Measurements from ENCODE around the gene USP11. TPM values are rescaled to one million over a fixed set of nuclear protein-coding genes. Genes with fewer than 3 reads are reported as not detected.

USP11 gene
- total and polyA plus RNA-seq, 2 of the 4 experiments (the other 2 are of a cell fraction) = 33.5 to 59.7 TPM

GRCh38 chrX:47210661-47211425 lies 22.0 kb upstream of the USP11 start:
- ChIA-PET CTCF (no interaction called here), POLR2A (ENCODE audit: unreplicated experiment) (no interaction called here)
- no TSS peak for BruUV-seq (replicated peaks)
- WGBS, 2 experiments (ENCODE audit: extremely low coverage in 2 of 2, insufficient read length in 1 of 2) = no CpG with 5 or more reads among the region's 15 CpGs
- Histone ChIP-seq H2BK15ac (ENCODE audit: low read depth, low read length) (no peak overlapping the region), H3K56ac (ENCODE audit: extremely low read depth, insufficient read depth, low read length) (no peak overlapping the region), H3K4ac (ENCODE audit: low read depth, low read length) (no peak overlapping the region), H3K9me1 (ENCODE audit: insufficient read depth, low read length) (no peaks in the 10 kb centered on the region; the same call in 1 of the 2 replicates), H4K91ac (ENCODE audit: insufficient read depth, low read depth, low read length) (no peak overlapping the region), H2AK5ac (ENCODE audit: low read depth, low read length) (no peak overlapping the region), H3K18ac (ENCODE audit: low read depth, low read length) (no peak overlapping the region), H3K4me1 (ENCODE audit: control insufficient read depth, insufficient read depth, low read length) (no peaks in the 10 kb centered on the region), H3K9me3 (ENCODE audit: control insufficient read depth, insufficient read depth, low read length) (no peaks in the 10 kb centered on the region), H3K9ac (ENCODE audit: low read depth, low read length) (no peak overlapping the region), H3K14ac (replicated peaks; ENCODE audit: low read depth, low read length) (no peak overlapping the region), H3K27ac (ENCODE audit: insufficient read depth, low read length) (no peak overlapping the region), H3K27me3 (ENCODE audit: control insufficient read depth, insufficient read depth, low read length) (no peaks in the 10 kb centered on the region; the same call in 1 of the 2 replicates), H2AFZ (replicated peaks; ENCODE audit: low read length, poor library complexity) (no peak overlapping the region), H2BK5ac (ENCODE audit: low read depth, low read length, poor library complexity, severe bottlenecking) (no peak overlapping the region), H3K79me1 (ENCODE audit: low read depth in 1 of 2, low read length in 2 of 2) (peaks cover 0 to 25% of the 10 kb centered on the region in 2 experiments; a peak in 3 of 4 replicates), H4K20me1 (ENCODE audit: insufficient read depth, low read length) (peaks cover 60% of the 10 kb centered on the region), H4K5ac (ENCODE audit: low read depth, low read length) (no peak overlapping the region), H3K23ac (ENCODE audit: low read depth, low read length) (no peak overlapping the region), H3K36me3 (ENCODE audit: control insufficient read depth, insufficient read depth, low read length) (peaks cover 79% of the 10 kb centered on the region), H3K4me2 (ENCODE audit: low read depth, low read length) (no peak overlapping the region), H2AK9ac (replicated peaks; ENCODE audit: low read depth, low read length, poor library complexity) (no peak overlapping the region), H3K4me3 (ENCODE audit: insufficient read depth, low read depth, low read length) (no peak overlapping the region), H2BK20ac (ENCODE audit: low read depth, low read length) (no peak overlapping the region), H4K8ac (ENCODE audit: low read depth in 2 of 2, low read length in 2 of 2) (no peak overlapping the region), H2BK120ac (ENCODE audit: low read depth, low read length) (no peak overlapping the region)
- DNase-seq (no peak), ATAC-seq (ENCODE audit: low read depth) (no peak)
- intact Hi-C loops (cut with micrococcal nuclease) = no loop called here
- in situ Hi-C loops (cut with MboI; ENCODE audit: low sequenced_read_pairs) = loop anchor here (25.0 kb wide), 1 partner anchor 426 kb away; the partner anchor contains the start of gene CFP
- TF ChIP-seq RFX5 (IDR thresholded peaks at IDR 0.05; ENCODE audit: low read depth, low read length) = no peak
- no peak for TF ChIP-seq FOS (IDR thresholded peaks at IDR 0.05; ENCODE audit: low read depth, low read length)
- no peak for TF ChIP-seq MXI1 (IDR thresholded peaks at IDR 0.05; ENCODE audit: borderline replicate concordance, low read depth, low read length)
- TF ChIP-seq POLR2A (IDR thresholded peaks at IDR 0.05; ENCODE audit: low read depth, low read length) = no peak
- no peak for TF ChIP-seq ELK1 (IDR thresholded peaks at IDR 0.05; ENCODE audit: borderline replicate concordance, low read depth, low read length)
- no peak for TF ChIP-seq SMC3 (IDR thresholded peaks at IDR 0.05; ENCODE audit: low read depth, low read length)
- no peak for TF ChIP-seq RCOR1 (IDR thresholded peaks at IDR 0.05; ENCODE audit: insufficient replicate concordance, low read length)
- TF ChIP-seq CTCF (conservative IDR thresholded peaks at IDR 0.05; ENCODE audit: low read depth, low read length) = no peak
- no peak for TF ChIP-seq USF2 (IDR thresholded peaks at IDR 0.05; ENCODE audit: low read depth, low read length)
- TF ChIP-seq RAD21 (IDR thresholded peaks at IDR 0.05; ENCODE audit: low read length) = no peak
- TF ChIP-seq CHD1 (IDR thresholded peaks at IDR 0.05; ENCODE audit: low read depth, low read length) = no peak
- no peak for TF ChIP-seq MAZ (IDR thresholded peaks at IDR 0.05; ENCODE audit: borderline replicate concordance, low read depth, low read length)
- TF ChIP-seq MAFK (IDR thresholded peaks at IDR 0.05; ENCODE audit: low read depth, low read length) = no peak
- TF ChIP-seq BHLHE40 (IDR thresholded peaks at IDR 0.05; ENCODE audit: low read depth, low read length) = no peak
- no peak for TF ChIP-seq CEBPB (IDR thresholded peaks at IDR 0.05; ENCODE audit: low read depth, low read length)
- dilution Hi-C loops (cut with HindIII; ENCODE audit: low sequenced_read_pairs, unreplicated experiment) = no loop called here

Data from IMR-90 (cell line).